Cardiac fibroblast (primary cell): ENCODE results near the gene DCAF5.
A peak's percentile ranks its signal among the peaks of the same experiment; 100 is the strongest.

Experiments
- DNase-seq, 2 donors: peaks; one replicate each; pipeline versions ENCODE4 v3.0.0 to v3.0.0-alpha.2; 2010; ENCODE audit warnings: low read depth in 2 of 2
- H3K4me3 ChIP-seq, 2 donors: replicated peaks in 1 of 2; 1 replicate in 1 of 2; 2 replicates in 1 of 2; pipeline ENCODE4 v1.5.1; 2011; ENCODE audit warnings: low read depth in 2 of 2, low read length in 2 of 2, mild to moderate bottlenecking in 2 of 2, moderate library complexity in 1 of 2
- CTCF ChIP-seq: IDR thresholded peaks from one replicate; pipeline ENCODE4 v1.5.1; 2011; ENCODE audit warnings: low read depth, mild to moderate bottlenecking, low read length, inconsistent platforms

Gene DCAF5

GRCh38 chr14:69049675-69050074 is 103.2 kb downstream of the DCAF5 start:
- TF ChIP-seq CTCF = no peak
- peak; percentile 84 to 95 for DNase-seq
- no peak overlapping the region for H3K4me3 ChIP-seq

GRCh38 chr14:69048456-69048855 is 104.5 kb downstream of the DCAF5 start:
- peak in 1 of 2 donors; percentile 37 for DNase-seq
- TF ChIP-seq CTCF = no peak
- no peak overlapping the region for H3K4me3 ChIP-seq

GRCh38 chr14:69047255-69047654 is 105.7 kb downstream of the DCAF5 start:
- no peak overlapping the region for H3K4me3 ChIP-seq
- no peak for TF ChIP-seq CTCF
- DNase-seq = no peak

- no peak for TF ChIP-seq CTCF
- H3K4me3 ChIP-seq = no peak overlapping the region
- peak; percentile 57 to 94 for DNase-seq
Observed at GRCh38 chr14:69046476-69046860, 106.5 kb downstream of the DCAF5 start.

- peak; percentile 30 to 64 for DNase-seq
- no peak for TF ChIP-seq CTCF
- no peak overlapping the region for H3K4me3 ChIP-seq
Observed at GRCh38 chr14:69045857-69046475, 107.0 kb downstream of the DCAF5 start.

- TF ChIP-seq CTCF = no peak
- DNase-seq = peak; percentile 61 to 90
- no peak overlapping the region for H3K4me3 ChIP-seq
Observed at GRCh38 chr14:69044965-69045555, 107.9 kb downstream of the DCAF5 start.

- DNase-seq = no peak
Observed at GRCh38 chr14:69044296-69044695, 108.6 kb downstream of the DCAF5 start.

More at GRCh38 chr14:69044296-69044695, 108.6 kb downstream of the DCAF5 start:
- H3K4me3 ChIP-seq = no peak overlapping the region
- TF ChIP-seq CTCF = no peak
